OCI-LY7 (cell line): ENCODE results near the gene TANGO2.

ENCODE experiments used
- EZH2phosphoT487 ChIP-seq: fragments of 200-600 bp; sonication (generic); IDR thresholded peaks from 2 replicates; pipeline ENCODE4 v1.6.1; 2018; ENCODE audit warnings: low read depth, borderline replicate concordance, mild to moderate bottlenecking, mixed run types, antibody characterized with exemption, low read length, moderate library complexity, mixed read lengths
- TF ChIP-seq, protein P1 (sequence below): fragments of 200-600 bp; sonication (generic); conservative IDR thresholded peaks from 2 replicates; pipeline ENCODE4 v1.5.1; 2014; ENCODE audit warnings: mild to moderate bottlenecking, antibody characterized with exemption, low read length, moderate library complexity, mixed read lengths

DNA sequence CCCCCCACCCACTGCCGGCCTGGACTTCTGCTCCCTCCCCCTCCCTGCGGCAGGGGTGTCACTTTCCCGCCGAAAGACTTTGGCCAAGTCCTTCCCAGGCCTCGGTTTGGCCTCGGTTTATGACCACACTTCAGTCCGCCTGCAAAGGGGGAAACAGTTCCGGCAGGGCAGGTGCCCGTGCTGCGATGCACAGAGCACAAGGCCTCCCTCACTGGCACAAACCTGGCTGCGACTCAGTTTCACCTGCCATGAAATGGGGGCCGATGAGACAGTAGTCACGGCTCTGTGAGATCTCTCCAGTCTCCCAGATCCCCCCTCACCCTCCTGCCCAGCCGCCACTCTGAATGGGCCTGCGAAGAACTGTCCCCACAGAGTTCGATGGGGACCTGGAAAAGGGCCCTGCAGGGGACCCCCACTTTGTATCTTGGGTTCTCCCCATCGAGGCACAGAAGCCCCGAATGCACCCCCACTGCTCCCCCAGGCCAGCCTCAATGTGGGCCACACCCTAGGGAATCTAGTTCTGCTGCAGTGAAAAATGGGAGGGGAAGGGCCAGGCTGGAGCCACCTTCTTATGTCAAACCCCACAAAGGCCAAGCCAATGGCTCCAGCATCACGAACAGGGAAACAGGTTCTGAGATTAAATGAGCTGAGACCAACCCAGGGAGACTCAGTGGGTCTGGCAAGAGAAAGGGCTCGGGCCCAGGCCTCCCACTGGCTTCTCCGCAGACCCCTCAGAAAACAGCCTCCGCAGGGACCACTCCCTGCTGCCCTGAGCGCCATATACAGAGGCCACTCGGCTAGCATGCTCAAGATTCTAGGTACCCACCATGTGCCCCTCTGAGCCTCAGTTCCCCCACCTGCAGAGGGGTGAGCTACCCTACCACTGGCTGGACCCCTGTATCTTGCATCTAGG is 33.3 kb upstream of the TANGO2 start:
- TF ChIP-seq, protein P1, sequence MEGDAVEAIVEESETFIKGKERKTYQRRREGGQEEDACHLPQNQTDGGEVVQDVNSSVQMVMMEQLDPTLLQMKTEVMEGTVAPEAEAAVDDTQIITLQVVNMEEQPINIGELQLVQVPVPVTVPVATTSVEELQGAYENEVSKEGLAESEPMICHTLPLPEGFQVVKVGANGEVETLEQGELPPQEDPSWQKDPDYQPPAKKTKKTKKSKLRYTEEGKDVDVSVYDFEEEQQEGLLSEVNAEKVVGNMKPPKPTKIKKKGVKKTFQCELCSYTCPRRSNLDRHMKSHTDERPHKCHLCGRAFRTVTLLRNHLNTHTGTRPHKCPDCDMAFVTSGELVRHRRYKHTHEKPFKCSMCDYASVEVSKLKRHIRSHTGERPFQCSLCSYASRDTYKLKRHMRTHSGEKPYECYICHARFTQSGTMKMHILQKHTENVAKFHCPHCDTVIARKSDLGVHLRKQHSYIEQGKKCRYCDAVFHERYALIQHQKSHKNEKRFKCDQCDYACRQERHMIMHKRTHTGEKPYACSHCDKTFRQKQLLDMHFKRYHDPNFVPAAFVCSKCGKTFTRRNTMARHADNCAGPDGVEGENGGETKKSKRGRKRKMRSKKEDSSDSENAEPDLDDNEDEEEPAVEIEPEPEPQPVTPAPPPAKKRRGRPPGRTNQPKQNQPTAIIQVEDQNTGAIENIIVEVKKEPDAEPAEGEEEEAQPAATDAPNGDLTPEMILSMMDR = no peak
- no peak for TF ChIP-seq EZH2phosphoT487
